ENCODE results near the gene GCKR. TPM values are rescaled to one million over a fixed set of nuclear protein-coding genes. Genes with fewer than 3 reads are reported as not detected.

GCKR gene
- total and polyA plus RNA-seq, 2 of the 13 experiments (the other 11 are each of a cell fraction or from before 2014, with no cell fraction given): 15.2 to 48.3 TPM

GRCh38 chr2:27518113-27518781 is 21.6 kb downstream of the GCKR start (continued):
- TF ChIP-seq UBTF (CRISPR knock-in tag; IDR thresholded peaks at IDR 0.05) (0 out of 2 replicates have a peak, but pooled peaks have one; percentile 20), E2F1 (CRISPR knock-in tag; IDR thresholded peaks at IDR 0.05) (no peak), WIZ (CRISPR knock-in tag; IDR thresholded peaks at IDR 0.05) (no peak), ZNF276 (CRISPR knock-in tag; IDR thresholded peaks at IDR 0.05; ENCODE audit: low read depth) (no peak), ZNF432 (CRISPR knock-in tag; IDR thresholded peaks at IDR 0.05; ENCODE audit: borderline replicate concordance) (no peak), ZSCAN5A (CRISPR knock-in tag; IDR thresholded peaks at IDR 0.05; ENCODE audit: borderline replicate concordance) (no peak), SUZ12 (IDR thresholded peaks at IDR 0.05; ENCODE audit: low read depth, low read length) (no peak), ZNF7 (CRISPR knock-in tag; IDR thresholded peaks at IDR 0.05) (no peak), ZBTB49 (CRISPR knock-in tag; IDR thresholded peaks at IDR 0.05; ENCODE audit: borderline replicate concordance) (no peak), SIN3A (IDR thresholded peaks at IDR 0.05; ENCODE audit: borderline replicate concordance, low read depth, low read length) (no peak), ZNF883 (CRISPR knock-in tag; IDR thresholded peaks at IDR 0.05; ENCODE audit: not compliant biosample characterization) (no peak), CREB1 (IDR thresholded peaks at IDR 0.05) (no peak), CREB1 (CRISPR knock-in tag; IDR thresholded peaks at IDR 0.05) (no peak), SAFB2 (CRISPR knock-in tag; IDR thresholded peaks at IDR 0.05; ENCODE audit: borderline replicate concordance, low read depth) (no peak), ZC3H4 (CRISPR knock-in tag; IDR thresholded peaks at IDR 0.05; ENCODE audit: borderline replicate concordance) (no peak), POLR2A (IDR thresholded peaks at IDR 0.05; ENCODE audit: insufficient read depth in 1 of 2, low read depth in 2 of 2, low read length in 2 of 2) (no peak), ZNF570 (CRISPR knock-in tag; IDR thresholded peaks at IDR 0.05; ENCODE audit: borderline replicate concordance) (no peak), ATRX (CRISPR knock-in tag; IDR thresholded peaks at IDR 0.05; ENCODE audit: borderline replicate concordance) (no peak), SMC3 (IDR thresholded peaks at IDR 0.05; ENCODE audit: low read length) (no peak), ZNF703 (CRISPR knock-in tag; IDR thresholded peaks at IDR 0.05; ENCODE audit: borderline replicate concordance) (peak; percentile 84), ZNF773 (CRISPR knock-in tag; IDR thresholded peaks at IDR 0.05; ENCODE audit: borderline replicate concordance) (no peak)

Data from HepG2 (cell line).